Measurements from ENCODE around the gene POF1B.
A peak's percentile ranks its signal among the peaks of the same experiment; 100 is the strongest.
"Not testable (repeated sequence)": the region's sequence is repeated elsewhere in the genome, so short reads cannot be mapped to it uniquely, and the experiment has no call there.

POF1B gene

GRCh38 chrX:85359051-85359450, 20.4 kb downstream of the POF1B start:
- FAIRE-seq (no peak), DNase-seq (ENCODE audit: insufficient read length, low spot score) (no peak)
- no peak for TF ChIP-seq PAX5 (IDR thresholded peaks at IDR 0.05; ENCODE audit: insufficient read depth, low read length, severe bottlenecking)
- TF ChIP-seq POLR2A (IDR thresholded peaks at IDR 0.05; ENCODE audit: low read depth, low read length): no peak
- no peak for TF ChIP-seq SPI1 (IDR thresholded peaks at IDR 0.05; ENCODE audit: low read depth, low read length)
- TF ChIP-seq TAF1 (IDR thresholded peaks at IDR 0.05; ENCODE audit: low read depth, low read length): no peak
- TF ChIP-seq POU2F2 (IDR thresholded peaks at IDR 0.05; ENCODE audit: low read depth, low read length): no peak
- no peak for TF ChIP-seq POLR2AphosphoS5 (IDR thresholded peaks at IDR 0.05; ENCODE audit: low read depth, low read length)

- no peak for DNase-seq (ENCODE audit: insufficient read length, low spot score)
- no peak for FAIRE-seq
- no peak for TF ChIP-seq TAF1 (IDR thresholded peaks at IDR 0.05; ENCODE audit: low read depth, low read length)
- no peak for TF ChIP-seq SPI1 (IDR thresholded peaks at IDR 0.05; ENCODE audit: low read depth, low read length)
Observed at GRCh38 chrX:85345523-85345922, 33.9 kb downstream of the POF1B start.

GRCh38 chrX:85327060-85327333, 52.5 kb downstream of the POF1B start:
- FAIRE-seq (no peak), DNase-seq (ENCODE audit: insufficient read length, low spot score) (no peak)
- TF ChIP-seq SPI1 (IDR thresholded peaks at IDR 0.05; ENCODE audit: low read depth, low read length) (no peak), PAX5 (IDR thresholded peaks at IDR 0.05; ENCODE audit: insufficient read depth, low read length, severe bottlenecking) (no peak), TAF1 (IDR thresholded peaks at IDR 0.05; ENCODE audit: low read depth, low read length) (no peak), POU2F2 (IDR thresholded peaks at IDR 0.05; ENCODE audit: low read depth, low read length) (no peak), POLR2AphosphoS5 (IDR thresholded peaks at IDR 0.05; ENCODE audit: low read depth, low read length) (no peak), POLR2A (IDR thresholded peaks at IDR 0.05; ENCODE audit: low read depth, low read length) (no peak)

- no peak for DNase-seq (ENCODE audit: insufficient read length, low spot score)
- no peak for TF ChIP-seq POLR2AphosphoS5 (IDR thresholded peaks at IDR 0.05; ENCODE audit: low read depth, low read length)
- TF ChIP-seq TAF1 (IDR thresholded peaks at IDR 0.05; ENCODE audit: low read depth, low read length): no peak
- no peak for TF ChIP-seq SPI1 (IDR thresholded peaks at IDR 0.05; ENCODE audit: low read depth, low read length)
- no peak for TF ChIP-seq PAX5 (IDR thresholded peaks at IDR 0.05; ENCODE audit: insufficient read depth, low read length, severe bottlenecking)
- TF ChIP-seq POU2F2 (IDR thresholded peaks at IDR 0.05; ENCODE audit: low read depth, low read length): no peak
- TF ChIP-seq POLR2A (IDR thresholded peaks at IDR 0.05; ENCODE audit: low read depth, low read length): no peak
- FAIRE-seq: no peak
Observed at GRCh38 chrX:85326234-85327059, 53.0 kb downstream of the POF1B start.

GRCh38 chrX:85311348-85311747, 68.1 kb downstream of the POF1B start:
- not testable (repeated sequence) for FAIRE-seq; DNase-seq (ENCODE audit: insufficient read length, low spot score)

- TF ChIP-seq PAX5 (IDR thresholded peaks at IDR 0.05; ENCODE audit: insufficient read depth, low read length, severe bottlenecking) (no peak), POLR2AphosphoS5 (IDR thresholded peaks at IDR 0.05; ENCODE audit: low read depth, low read length) (no peak), POU2F2 (IDR thresholded peaks at IDR 0.05; ENCODE audit: low read depth, low read length) (no peak), SPI1 (IDR thresholded peaks at IDR 0.05; ENCODE audit: low read depth, low read length) (no peak), TAF1 (IDR thresholded peaks at IDR 0.05; ENCODE audit: low read depth, low read length) (no peak), POLR2A (IDR thresholded peaks at IDR 0.05; ENCODE audit: low read depth, low read length) (no peak)
- DNase-seq (ENCODE audit: insufficient read length, low spot score) (no peak), FAIRE-seq (no peak)
Observed at GRCh38 chrX:85309717-85310116, 69.7 kb downstream of the POF1B start.

- no peak for FAIRE-seq
- no peak for DNase-seq (ENCODE audit: insufficient read length, low spot score)
- no peak for TF ChIP-seq POLR2AphosphoS5 (IDR thresholded peaks at IDR 0.05; ENCODE audit: low read depth, low read length)
- TF ChIP-seq POLR2A (IDR thresholded peaks at IDR 0.05; ENCODE audit: low read depth, low read length): no peak
- TF ChIP-seq POU2F2 (IDR thresholded peaks at IDR 0.05; ENCODE audit: low read depth, low read length): no peak
- no peak for TF ChIP-seq SPI1 (IDR thresholded peaks at IDR 0.05; ENCODE audit: low read depth, low read length)
- TF ChIP-seq PAX5 (IDR thresholded peaks at IDR 0.05; ENCODE audit: insufficient read depth, low read length, severe bottlenecking): no peak
- TF ChIP-seq TAF1 (IDR thresholded peaks at IDR 0.05; ENCODE audit: low read depth, low read length): no peak
Observed at GRCh38 chrX:85303544-85303943, 75.9 kb downstream of the POF1B start.

GRCh38 chrX:85288992-85289723, 90.3 kb downstream of the POF1B start:
- FAIRE-seq: no peak
- TF ChIP-seq TAF1 (IDR thresholded peaks at IDR 0.05; ENCODE audit: low read depth, low read length): no peak
- TF ChIP-seq POU2F2 (IDR thresholded peaks at IDR 0.05; ENCODE audit: low read depth, low read length): no peak
- no peak for DNase-seq (ENCODE audit: insufficient read length, low spot score)

GRCh38 chrX:85285286-85285685, 94.2 kb downstream of the POF1B start:
- FAIRE-seq; DNase-seq (ENCODE audit: insufficient read length, low spot score): not testable (repeated sequence)

- TF ChIP-seq POLR2A (IDR thresholded peaks at IDR 0.05; ENCODE audit: low read depth, low read length): no peak
- TF ChIP-seq POU2F2 (IDR thresholded peaks at IDR 0.05; ENCODE audit: low read depth, low read length): no peak
- no peak for TF ChIP-seq PAX5 (IDR thresholded peaks at IDR 0.05; ENCODE audit: insufficient read depth, low read length, severe bottlenecking)
- no peak for TF ChIP-seq POLR2AphosphoS5 (IDR thresholded peaks at IDR 0.05; ENCODE audit: low read depth, low read length)
- no peak for DNase-seq (ENCODE audit: insufficient read length, low spot score)
- peak; percentile 26 for FAIRE-seq
Observed at GRCh38 chrX:85244450-85245211, 134.8 kb downstream of the POF1B start.
